ENCODE results near the gene PCYT2.
A peak's percentile ranks its signal among the peaks of the same experiment; 100 is the strongest.
"Not testable (repeated sequence)": the region's sequence is repeated elsewhere in the genome, so short reads cannot be mapped to it uniquely, and the experiment has no call there.

The PCYT2 gene

DNA sequence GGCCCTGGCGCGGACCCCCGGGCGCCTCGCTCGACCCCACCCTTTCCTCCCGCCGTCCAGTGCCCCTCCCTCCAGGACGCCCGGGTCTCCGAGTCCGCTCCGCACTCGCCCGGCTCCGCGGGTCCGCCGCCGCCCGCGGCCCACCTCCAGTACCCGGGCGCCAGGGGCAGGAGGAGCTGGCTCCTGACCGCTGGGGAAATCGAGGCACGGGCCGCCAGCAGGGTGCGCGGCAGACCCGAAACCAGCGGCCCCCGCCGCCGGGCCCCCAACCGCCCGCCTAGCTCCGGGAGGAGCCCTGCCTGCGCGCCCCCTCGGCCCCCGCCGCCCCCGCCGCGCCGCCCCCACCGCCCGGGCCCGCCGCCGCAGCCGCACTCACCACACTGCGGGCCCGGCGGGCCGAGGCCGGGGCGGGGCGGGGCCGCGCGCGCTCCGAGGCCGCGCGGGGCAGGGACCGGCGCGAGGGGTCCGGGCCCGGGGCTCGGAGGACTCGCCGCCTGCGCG, 16.0 kb upstream of the PCYT2 start:
- no peak for DNase-seq (ENCODE audit: low read depth)

- peak; percentile 53 for DNase-seq (ENCODE audit: low read depth)
Measured at GRCh38 chr17:81926451-81927151, 15.4 kb upstream of the PCYT2 start.

DNA sequence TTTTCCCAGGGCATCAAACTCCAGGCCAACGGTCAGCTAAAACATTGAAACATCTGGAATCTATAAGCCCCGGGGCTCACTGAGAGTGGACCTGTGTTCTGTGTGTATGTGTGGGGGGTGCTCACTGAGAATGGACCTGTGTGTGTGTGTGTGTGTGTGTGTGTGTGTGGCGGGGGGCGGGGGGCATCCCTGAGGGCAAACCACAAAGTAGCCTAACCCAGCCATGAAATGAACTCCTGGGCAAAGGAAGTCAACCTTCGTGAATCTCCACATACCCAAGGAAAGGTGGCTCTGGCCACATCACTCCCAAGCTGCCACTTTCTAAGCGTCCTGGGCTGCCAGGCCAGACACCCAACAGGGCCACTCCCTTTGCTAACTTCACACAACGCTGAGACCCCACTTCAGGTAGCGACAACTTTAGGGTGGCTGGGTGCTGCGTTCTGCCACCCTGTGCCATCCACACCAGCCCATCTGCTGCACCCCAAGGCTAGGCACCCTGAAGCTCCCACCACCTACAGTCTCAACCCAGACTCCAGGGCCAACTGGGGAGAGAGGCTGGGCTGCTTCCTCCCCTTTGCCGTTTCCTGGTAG, 14.8 kb upstream of the PCYT2 start:
- no peak for DNase-seq (ENCODE audit: low read depth)

DNA sequence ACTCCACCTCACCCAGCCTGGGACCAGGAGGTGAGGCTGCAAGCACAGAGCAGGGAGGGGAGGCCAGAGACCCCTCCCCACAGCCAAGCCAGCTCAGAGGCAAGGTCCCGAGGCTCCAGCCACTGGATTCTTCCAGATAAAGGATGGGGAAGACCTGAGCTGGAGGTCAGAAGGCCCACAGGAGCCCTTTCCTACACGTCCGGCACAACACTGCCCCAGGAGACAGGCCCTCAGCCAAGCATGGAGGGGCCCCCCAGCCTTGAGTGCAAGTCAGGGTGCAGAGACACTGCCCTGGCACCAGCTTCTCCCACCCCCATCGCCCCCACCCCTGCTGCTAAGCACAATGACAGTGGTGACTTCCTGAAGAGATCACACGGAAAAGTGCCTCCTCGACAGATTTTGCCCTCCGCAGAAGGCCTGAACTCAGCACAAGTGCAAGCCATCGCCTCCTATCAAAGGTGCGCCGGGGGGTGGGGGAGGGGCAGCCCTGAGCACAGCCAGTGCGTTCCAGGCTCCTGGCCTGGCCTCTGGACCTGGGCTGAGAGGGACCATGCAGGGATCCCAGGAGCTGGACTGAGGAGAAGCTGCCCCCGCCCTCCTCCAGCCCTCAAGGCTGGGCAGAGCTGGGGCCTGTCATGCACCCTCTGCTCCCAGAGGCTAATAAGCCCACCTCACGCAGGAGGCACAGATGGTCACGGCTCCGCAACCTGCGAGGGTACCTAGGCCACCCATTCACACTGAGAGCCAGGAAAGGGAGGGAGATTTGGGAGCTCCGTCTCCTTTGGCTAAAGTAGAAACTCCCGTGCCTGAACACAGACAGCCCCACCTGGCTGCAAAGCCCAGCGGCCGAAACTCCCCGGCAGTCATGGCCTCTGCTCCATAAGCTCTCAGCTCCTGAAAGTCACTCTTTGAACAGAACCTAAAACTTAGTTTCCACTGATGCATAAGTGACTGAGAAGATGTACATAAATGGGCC, 13.6 kb upstream of the PCYT2 start:
- no peak for DNase-seq (ENCODE audit: low read depth)

DNA sequence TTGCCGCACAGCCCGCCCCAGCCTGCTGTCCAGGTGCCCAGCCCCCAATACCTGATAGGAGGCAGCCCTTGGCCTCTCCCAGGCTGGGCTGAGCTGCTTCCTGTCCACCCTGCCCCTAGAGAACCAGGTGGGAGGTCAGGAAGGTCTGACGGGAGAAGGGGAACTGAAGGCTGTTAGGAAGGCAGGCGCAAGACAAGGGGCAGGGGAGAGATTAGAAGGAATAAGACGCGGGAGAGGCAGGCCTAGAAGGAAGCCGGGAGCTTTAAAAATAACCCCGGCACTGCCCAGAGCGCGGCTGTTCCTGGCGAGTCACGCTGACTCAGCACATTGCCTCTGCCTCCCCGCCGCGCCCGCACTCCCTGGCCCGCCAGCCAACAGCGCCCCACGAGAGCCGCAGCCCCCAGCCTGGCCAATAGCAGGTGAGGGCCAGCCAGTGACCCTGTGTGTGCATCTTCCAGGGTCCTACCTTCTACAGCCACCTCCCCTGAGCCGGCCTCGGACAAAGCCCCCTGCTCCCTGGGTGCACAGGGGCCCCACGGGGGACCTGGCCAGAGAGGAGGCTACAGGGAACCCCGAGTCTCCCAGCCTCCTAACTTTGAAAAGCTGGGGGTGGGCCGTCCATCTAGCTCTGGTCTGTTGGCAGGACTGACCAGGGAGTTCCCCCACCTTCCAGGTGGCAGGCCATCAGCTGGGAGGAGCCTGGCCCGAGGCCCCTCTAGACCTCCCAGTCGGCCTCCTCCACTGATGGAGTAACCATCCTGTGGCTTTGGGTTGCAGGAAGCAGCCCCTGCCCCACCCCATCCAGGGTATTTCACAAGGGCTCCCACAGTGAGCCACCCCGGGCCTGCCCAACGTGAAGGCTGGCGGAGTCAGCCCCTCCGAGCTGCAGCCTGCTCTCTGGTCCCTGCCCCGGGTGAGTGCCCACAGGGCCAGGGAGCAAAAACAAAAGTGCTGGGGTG, 12.4 kb upstream of the PCYT2 start:
- no peak for DNase-seq (ENCODE audit: low read depth)

- no peak for DNase-seq (ENCODE audit: low read depth)
Measured at GRCh38 chr17:81922566-81923301, 11.5 kb upstream of the PCYT2 start.

DNA sequence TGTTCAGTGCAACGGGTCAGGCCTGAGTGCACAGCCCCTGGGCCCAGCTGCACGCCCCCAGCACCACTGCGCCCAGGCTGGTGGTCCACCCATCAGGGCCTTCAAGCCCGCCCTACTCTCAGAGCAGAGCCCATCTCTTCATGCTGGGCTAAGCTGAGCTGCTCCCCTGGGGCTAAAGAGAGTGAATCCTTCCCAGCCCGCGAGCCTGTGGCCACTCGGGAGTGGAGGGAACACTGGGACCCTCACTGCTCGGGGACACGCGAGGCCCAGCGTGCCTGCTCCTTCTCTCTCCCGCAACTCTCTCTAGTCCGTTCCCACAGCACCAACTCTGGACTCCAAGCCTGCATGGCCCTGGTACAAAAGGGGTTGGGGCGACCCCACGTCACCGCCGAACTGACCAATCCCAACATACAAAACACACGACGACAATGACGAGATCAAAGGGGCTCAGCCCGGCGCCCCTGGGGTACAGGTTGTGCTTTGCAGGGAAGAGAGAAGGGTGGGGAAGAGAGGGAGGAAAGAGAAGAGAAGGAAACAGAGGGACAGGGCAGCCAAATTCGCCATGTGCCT, 10.9 kb upstream of the PCYT2 start:
- no peak for DNase-seq (ENCODE audit: low read depth)

DNA sequence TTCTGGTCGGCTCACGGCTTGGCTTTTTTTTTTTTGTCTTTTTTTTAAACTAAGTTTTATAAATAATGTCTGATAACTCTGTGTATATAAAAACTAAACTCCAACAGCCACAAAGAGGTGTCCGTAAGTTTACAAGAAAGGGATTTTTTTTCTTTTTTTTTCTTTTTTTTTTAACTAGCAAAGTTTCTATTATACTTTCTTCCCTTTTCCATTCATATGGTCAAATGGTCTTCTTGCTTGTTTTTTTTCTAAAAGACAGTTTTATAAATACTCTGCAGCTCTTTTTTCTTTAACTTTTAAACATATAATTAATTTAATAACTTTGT, 10.3 kb upstream of the PCYT2 start:
- no peak for DNase-seq (ENCODE audit: low read depth)

GRCh38 chr17:81920612-81921536, 9.7 kb upstream of the PCYT2 start:
- no peak for DNase-seq (ENCODE audit: low read depth)

GRCh38 chr17:81918832-81919545, 7.8 kb upstream of the PCYT2 start:
- no peak for DNase-seq (ENCODE audit: low read depth)

GRCh38 chr17:81918333-81918669, 7.1 kb upstream of the PCYT2 start:
- DNase-seq (ENCODE audit: low read depth) = not testable (repeated sequence)

DNA sequence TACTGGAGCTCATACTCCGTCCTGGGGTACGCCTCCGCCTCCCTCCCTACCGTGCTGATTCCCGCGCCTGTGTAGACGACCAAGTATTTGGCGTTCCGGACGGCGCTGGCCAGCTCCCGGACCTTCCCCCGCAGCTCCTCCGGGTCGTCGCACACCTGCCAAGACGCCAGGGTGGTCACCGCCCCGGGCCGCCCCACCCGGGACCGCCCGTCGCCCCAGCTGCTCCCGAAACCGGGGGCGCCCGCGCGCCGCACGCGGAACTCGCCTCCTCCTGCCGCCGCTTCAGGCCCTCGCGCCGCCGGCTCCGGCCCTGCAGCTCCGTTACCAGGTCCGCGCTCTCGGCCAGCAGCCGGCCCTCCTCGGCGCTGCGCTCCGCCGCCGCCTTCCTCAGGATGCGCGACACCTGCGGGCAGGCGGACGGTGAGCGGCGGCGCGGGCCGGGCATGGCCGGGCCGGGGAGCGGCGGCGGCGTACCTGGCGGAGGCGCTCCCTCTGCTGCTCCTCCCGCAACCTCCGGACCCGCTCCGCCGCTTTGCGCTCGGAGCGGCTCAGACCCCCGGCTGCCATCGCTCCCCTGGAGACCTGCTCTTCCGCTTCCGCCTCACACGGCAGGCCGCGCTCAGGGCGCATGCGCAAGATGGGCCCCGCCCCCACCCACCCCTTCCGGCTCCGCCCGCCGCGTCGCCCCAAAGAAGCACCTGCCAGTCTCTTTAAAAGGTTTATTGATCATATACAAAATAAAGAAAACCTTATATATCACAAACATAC, 6.5 kb upstream of the PCYT2 start, which contains the start of gene SIRT7:
Gene SIRT7 (minus strand): TSS at position 612 of the 768 bp plus-strand sequence. CDS start 45 bp downstream, at position 567.
- peak; percentile 74 for DNase-seq (ENCODE audit: low read depth)

GRCh38 chr17:81916234-81917001, 5.2 kb upstream of the PCYT2 start:
- no peak for DNase-seq (ENCODE audit: low read depth)

DNA sequence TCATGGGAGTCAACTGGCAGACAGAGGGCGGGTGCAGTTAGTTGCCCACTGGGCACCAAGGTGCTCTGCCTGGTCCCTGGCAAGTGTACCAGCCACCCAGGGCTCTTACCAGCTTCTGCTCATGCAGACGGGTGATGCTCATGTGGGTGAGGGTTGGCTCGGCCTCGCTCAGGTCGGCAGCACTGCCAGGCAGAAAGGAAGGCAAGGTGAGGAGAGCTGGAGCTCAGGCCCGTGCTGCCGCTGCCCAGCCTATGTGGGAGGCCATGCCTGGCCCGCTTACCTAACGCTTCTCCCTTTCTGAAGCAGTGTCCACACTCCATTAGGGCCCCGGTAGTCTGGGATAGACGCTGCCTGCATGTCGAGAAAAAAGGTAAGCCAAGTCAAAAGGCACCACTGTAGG, 4.1 kb upstream of the PCYT2 start:
- no peak for DNase-seq (ENCODE audit: low read depth)

- DNase-seq (ENCODE audit: low read depth) = no peak
Measured at GRCh38 chr17:81914103-81914850, 3.1 kb upstream of the PCYT2 start.

DNA sequence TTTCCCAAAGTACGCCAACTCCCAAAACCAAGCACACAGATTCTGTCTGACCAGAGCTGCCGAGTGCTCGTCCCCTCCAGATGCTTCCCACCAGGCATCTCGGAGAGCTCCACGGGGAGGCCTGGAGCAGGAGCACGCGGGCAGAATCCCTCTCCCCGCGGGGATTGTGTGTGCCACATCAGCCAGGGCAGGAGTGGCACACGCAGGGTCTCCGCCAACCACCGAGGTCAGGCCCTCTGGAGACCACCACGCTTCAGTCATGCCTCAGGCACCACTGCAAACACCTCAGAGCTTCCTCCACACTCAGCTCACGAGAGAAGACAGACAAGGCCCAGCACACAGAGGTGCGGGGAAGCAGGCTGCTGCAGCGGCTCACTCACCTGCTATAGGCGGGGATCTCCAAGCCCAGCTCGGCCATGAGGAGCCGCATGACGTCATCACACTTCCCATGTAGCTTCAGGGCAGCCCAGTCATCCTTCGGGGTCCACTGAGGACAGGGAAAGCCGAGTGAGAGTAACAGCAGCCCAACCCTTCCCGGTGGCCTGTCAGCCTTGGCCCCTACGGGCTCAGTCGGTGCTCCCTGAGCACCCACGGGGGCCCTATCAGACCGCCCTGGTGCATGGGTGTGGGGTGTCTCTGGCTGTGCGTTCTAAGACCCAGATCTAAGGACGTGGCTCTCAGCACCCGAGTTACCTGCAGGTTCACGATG, 2.3 kb upstream of the PCYT2 start:
- no peak for DNase-seq (ENCODE audit: low read depth)
